ENCODE results near the gene SERPINB3.

DNA sequence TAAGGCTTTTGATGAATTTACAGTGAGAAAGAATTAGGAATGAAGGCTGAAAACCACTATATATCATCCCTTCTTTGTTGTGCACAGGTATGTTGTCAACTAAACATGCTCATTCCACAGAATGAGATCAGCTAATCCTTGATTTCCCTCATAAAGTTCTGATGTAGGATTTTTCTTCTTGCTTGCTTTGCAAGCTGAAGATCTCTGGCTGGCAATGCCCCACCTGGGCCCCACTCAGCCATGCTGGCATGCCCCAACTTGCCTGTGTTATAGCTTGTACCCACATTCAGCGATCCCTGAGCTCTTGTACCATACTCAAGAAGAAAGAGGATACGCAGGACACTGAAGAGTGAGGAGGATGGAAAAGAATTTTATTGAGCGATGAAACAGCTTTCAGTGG, 23.0 kb upstream of the SERPINB3 start:
- TF ChIP-seq, protein P1, sequence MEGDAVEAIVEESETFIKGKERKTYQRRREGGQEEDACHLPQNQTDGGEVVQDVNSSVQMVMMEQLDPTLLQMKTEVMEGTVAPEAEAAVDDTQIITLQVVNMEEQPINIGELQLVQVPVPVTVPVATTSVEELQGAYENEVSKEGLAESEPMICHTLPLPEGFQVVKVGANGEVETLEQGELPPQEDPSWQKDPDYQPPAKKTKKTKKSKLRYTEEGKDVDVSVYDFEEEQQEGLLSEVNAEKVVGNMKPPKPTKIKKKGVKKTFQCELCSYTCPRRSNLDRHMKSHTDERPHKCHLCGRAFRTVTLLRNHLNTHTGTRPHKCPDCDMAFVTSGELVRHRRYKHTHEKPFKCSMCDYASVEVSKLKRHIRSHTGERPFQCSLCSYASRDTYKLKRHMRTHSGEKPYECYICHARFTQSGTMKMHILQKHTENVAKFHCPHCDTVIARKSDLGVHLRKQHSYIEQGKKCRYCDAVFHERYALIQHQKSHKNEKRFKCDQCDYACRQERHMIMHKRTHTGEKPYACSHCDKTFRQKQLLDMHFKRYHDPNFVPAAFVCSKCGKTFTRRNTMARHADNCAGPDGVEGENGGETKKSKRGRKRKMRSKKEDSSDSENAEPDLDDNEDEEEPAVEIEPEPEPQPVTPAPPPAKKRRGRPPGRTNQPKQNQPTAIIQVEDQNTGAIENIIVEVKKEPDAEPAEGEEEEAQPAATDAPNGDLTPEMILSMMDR (IDR thresholded peaks at IDR 0.05) = no peak
- TF ChIP-seq EZH2 (IDR thresholded peaks at IDR 0.05; ENCODE audit: borderline replicate concordance, insufficient read depth, low read depth, low read length, poor library complexity, severe bottlenecking) = no peak

Data from B cell (primary cell).